Upper lobe of left lung (tissue), 4 donors: ENCODE measurements around the gene PKDCC.

Experiments
- POLR2A ChIP-seq, 4 donors: fragments of 450-650 bp; IDR thresholded peaks; one replicate each; pipeline ENCODE4 v1.5.1; 2016 to 2017; ENCODE audit warnings: antibody characterized with exemption in 4 of 4, mild to moderate bottlenecking in 2 of 4
- TF ChIP-seq, protein P1 (sequence below), 6 experiments: fragments of 450-650 bp in 4 of 6; fragments of 200-600 bp in 2 of 6; sonication (generic) in 2 of 6; IDR thresholded peaks; one replicate each; pipeline ENCODE4 v1.5.1; 2016 to 2019; ENCODE audit warnings: antibody characterized with exemption in 6 of 6

DNA sequence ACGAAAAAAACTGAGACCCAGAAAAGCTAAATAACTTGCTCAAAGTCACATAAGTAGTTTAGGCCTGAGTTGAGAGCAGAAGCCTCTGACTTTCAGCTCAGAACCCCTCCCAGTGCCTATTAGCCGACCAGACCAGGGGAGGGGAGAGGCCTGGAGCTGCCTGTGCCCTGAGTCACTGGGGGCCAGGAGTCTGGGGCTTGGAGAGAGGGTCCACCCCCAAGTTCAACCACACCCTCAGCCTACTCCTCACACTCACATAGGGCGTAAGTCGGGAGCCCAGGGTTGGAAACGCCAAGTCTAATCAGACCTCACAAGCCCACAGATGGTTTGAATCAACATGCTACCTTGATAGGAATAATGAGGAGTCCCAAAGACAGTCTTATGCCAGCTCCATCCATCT lies 12.6 kb upstream of the PKDCC start:
- TF ChIP-seq, protein P1, sequence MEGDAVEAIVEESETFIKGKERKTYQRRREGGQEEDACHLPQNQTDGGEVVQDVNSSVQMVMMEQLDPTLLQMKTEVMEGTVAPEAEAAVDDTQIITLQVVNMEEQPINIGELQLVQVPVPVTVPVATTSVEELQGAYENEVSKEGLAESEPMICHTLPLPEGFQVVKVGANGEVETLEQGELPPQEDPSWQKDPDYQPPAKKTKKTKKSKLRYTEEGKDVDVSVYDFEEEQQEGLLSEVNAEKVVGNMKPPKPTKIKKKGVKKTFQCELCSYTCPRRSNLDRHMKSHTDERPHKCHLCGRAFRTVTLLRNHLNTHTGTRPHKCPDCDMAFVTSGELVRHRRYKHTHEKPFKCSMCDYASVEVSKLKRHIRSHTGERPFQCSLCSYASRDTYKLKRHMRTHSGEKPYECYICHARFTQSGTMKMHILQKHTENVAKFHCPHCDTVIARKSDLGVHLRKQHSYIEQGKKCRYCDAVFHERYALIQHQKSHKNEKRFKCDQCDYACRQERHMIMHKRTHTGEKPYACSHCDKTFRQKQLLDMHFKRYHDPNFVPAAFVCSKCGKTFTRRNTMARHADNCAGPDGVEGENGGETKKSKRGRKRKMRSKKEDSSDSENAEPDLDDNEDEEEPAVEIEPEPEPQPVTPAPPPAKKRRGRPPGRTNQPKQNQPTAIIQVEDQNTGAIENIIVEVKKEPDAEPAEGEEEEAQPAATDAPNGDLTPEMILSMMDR (IDR thresholded peaks at IDR 0.05): no peak
- TF ChIP-seq POLR2A (IDR thresholded peaks at IDR 0.05): no peak
